ENCODE data around the gene SNX1. TPM values are rescaled to one million over a fixed set of nuclear protein-coding genes. Genes with fewer than 3 reads are reported as not detected.

The SNX1 gene
- polyA plus RNA-seq, 1 donor (not counting 4 experiments of a cell fraction or from before 2014, with no cell fraction given): 90.2 TPM

GRCh38 chr15:64146885-64147681 is 51.3 kb downstream of the SNX1 start:
- Histone ChIP-seq H2AFZ (ENCODE audit: control insufficient read depth, low read length) (no peak overlapping the region), H3K9me3 (ENCODE audit: control insufficient read depth, low read depth, low read length) (no peaks in the 10 kb centered on the region), H3K36me3 (ENCODE audit: control insufficient read depth in 2 of 2, extremely low read depth in 1 of 2, insufficient read depth in 2 of 2, low read length in 2 of 2) (peaks cover 2 to 5% of the 10 kb centered on the region in 2 experiments), H3K9me1 (ENCODE audit: control insufficient read depth, extremely low read depth, insufficient read depth, low read length) (no peaks in the 10 kb centered on the region), H3K4me2 (ENCODE audit: control insufficient read depth, extremely low read depth, insufficient read depth, low read depth, low read length) (no peak overlapping the region), H3K27ac (ENCODE audit: control insufficient read depth, insufficient read depth, low read length) (no peak overlapping the region), H3K4me3 (ENCODE audit: control insufficient read depth in 2 of 3, extremely low read depth in 1 of 3, insufficient read depth in 2 of 3, low read depth in 1 of 3, low read length in 3 of 3) (no peak overlapping the region), H4K20me1 (ENCODE audit: control insufficient read depth, extremely low read depth, insufficient read depth, low read length) (no peaks in the 10 kb centered on the region), H3K79me2 (ENCODE audit: control insufficient read depth, insufficient read depth, low read length) (no peaks in the 10 kb centered on the region), H3K27me3 (ENCODE audit: control insufficient read depth, extremely low read depth, insufficient read depth, low read length) (peaks cover 5% of the 10 kb centered on the region), H3K9ac (ENCODE audit: control insufficient read depth, extremely low read depth, insufficient read depth, low read length) (no peak overlapping the region), H3K4me1 (ENCODE audit: control insufficient read depth, extremely low read depth, insufficient read depth, low read length) (peaks cover 4% of the 10 kb centered on the region)
- dilution Hi-C loops (cut with MboI; ENCODE audit: extremely low pct_ligation_motif_present, low sequenced_read_pairs): no loop called here
- TF ChIP-seq EZH2 (IDR thresholded peaks at IDR 0.05; ENCODE audit: low read length): no peak
- TF ChIP-seq CTCF (optimal IDR thresholded peaks at IDR 0.05 in 1 of 3, IDR thresholded peaks at IDR 0.05 in 1 of 3, conservative IDR thresholded peaks at IDR 0.05 in 1 of 3; ENCODE audit: extremely low read depth in 1 of 3, insufficient read depth in 2 of 3, low read length in 3 of 3): no peak
- DNase-seq (ENCODE audit: low read depth, low spot score) (no peak), FAIRE-seq (no peak)

- no peaks in the 10 kb centered on the region for H3K9me1 ChIP-seq (ENCODE audit: control insufficient read depth, extremely low read depth, insufficient read depth, low read length)
- no peak overlapping the region for H2AFZ ChIP-seq (ENCODE audit: control insufficient read depth, low read length)
- dilution Hi-C loops (cut with MboI; ENCODE audit: extremely low pct_ligation_motif_present, low sequenced_read_pairs): no loop called here
- no peaks in the 10 kb centered on the region for H4K20me1 ChIP-seq (ENCODE audit: control insufficient read depth, extremely low read depth, insufficient read depth, low read length)
- no peak overlapping the region for H3K4me3 ChIP-seq (ENCODE audit: control insufficient read depth in 2 of 3, extremely low read depth in 1 of 3, insufficient read depth in 2 of 3, low read depth in 1 of 3, low read length in 3 of 3)
- no peak overlapping the region for H3K27ac ChIP-seq (ENCODE audit: control insufficient read depth, insufficient read depth, low read length)
- peaks cover 15% of the 10 kb centered on the region for H3K27me3 ChIP-seq (ENCODE audit: control insufficient read depth, extremely low read depth, insufficient read depth, low read length)
- H3K36me3 ChIP-seq (ENCODE audit: control insufficient read depth in 2 of 2, extremely low read depth in 1 of 2, insufficient read depth in 2 of 2, low read length in 2 of 2): peaks cover 2 to 5% of the 10 kb centered on the region in 2 experiments
- no peak overlapping the region for H3K9ac ChIP-seq (ENCODE audit: control insufficient read depth, extremely low read depth, insufficient read depth, low read length)
- H3K4me2 ChIP-seq (ENCODE audit: control insufficient read depth, extremely low read depth, insufficient read depth, low read depth, low read length): no peak overlapping the region
- H3K9me3 ChIP-seq (ENCODE audit: control insufficient read depth, low read depth, low read length): no peaks in the 10 kb centered on the region
- peaks cover 4% of the 10 kb centered on the region for H3K4me1 ChIP-seq (ENCODE audit: control insufficient read depth, extremely low read depth, insufficient read depth, low read length)
- H3K79me2 ChIP-seq (ENCODE audit: control insufficient read depth, insufficient read depth, low read length): no peaks in the 10 kb centered on the region
- DNase-seq (ENCODE audit: low read depth, low spot score) (no peak), FAIRE-seq (no peak)
- no peak for TF ChIP-seq CTCF (optimal IDR thresholded peaks at IDR 0.05 in 1 of 3, IDR thresholded peaks at IDR 0.05 in 1 of 3, conservative IDR thresholded peaks at IDR 0.05 in 1 of 3; ENCODE audit: extremely low read depth in 1 of 3, insufficient read depth in 2 of 3, low read length in 3 of 3)
- TF ChIP-seq EZH2 (IDR thresholded peaks at IDR 0.05; ENCODE audit: low read length): no peak
These were observed 52.4 kb downstream of the SNX1 start for GRCh38 chr15:64148168-64148567.

Measured in keratinocyte (primary cell).